Measurements from ENCODE around the gene GRK7. TPM values are rescaled to one million over a fixed set of nuclear protein-coding genes. Genes with fewer than 3 reads are reported as not detected.

GRK7 gene
- total and polyA plus RNA-seq, 2 of the 13 experiments (the other 11 are each of a cell fraction or from before 2014, with no cell fraction given), result not detected

DNA sequence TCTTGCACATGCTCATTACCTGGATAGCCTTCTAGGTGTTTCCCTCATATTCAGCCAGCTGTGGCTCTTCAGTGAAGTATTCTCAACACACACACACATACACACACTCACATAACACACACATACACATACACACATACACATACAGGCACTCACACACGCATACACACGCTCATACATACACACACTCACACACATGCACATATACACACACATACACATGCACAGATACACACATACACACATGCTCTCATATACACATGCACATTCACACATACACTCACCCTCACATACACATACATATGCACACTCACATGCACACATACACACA lies 41.2 kb downstream of the GRK7 start:
- no peaks in the 10 kb centered on the region for H3K36me3 ChIP-seq (replicated peaks in 1 of 2; ENCODE audit: control insufficient read depth in 1 of 2, insufficient read depth in 2 of 2, low read length in 2 of 2)
- no peaks in the 10 kb centered on the region for H3K27me3 ChIP-seq (ENCODE audit: control insufficient read depth in 1 of 2, insufficient read depth in 2 of 2, low read length in 2 of 2)
- peak; percentile 44 for FAIRE-seq
- H2AFZ ChIP-seq (ENCODE audit: low read length), result no peak overlapping the region
- ChIA-PET CTCF (ENCODE audit: low intra/inter-chr PET ratio, low total read pairs) (no interaction called here), POLR2A (no interaction called here)
- no peak overlapping the region for H3K27ac ChIP-seq (ENCODE audit: extremely low read length, insufficient read depth, low read length)
- WGBS (ENCODE audit: low lambda C conversion rate), result 0% methylated on average over 2 of the region's 2 CpGs
- in situ Hi-C loops (cut with HindIII; ENCODE audit: extremely low pct_ligation_motif_present, low pct_unique_long_range_greater_than_20kb), result no loop called here
- DNase-seq (ENCODE audit: low spot score), result no peak
- ATAC-seq, result no peak
- intact Hi-C loops (cut with micrococcal nuclease; ENCODE audit: unreplicated experiment), result no loop called here
- H3K4me1 ChIP-seq (ENCODE audit: insufficient read depth, low read length), result peaks cover 7% of the 10 kb centered on the region; the same call in 1 of the 2 replicates
- no peak overlapping the region for H3K9ac ChIP-seq (ENCODE audit: insufficient read depth, low read depth, low read length)
- no peaks in the 10 kb centered on the region for H3K9me3 ChIP-seq (ENCODE audit: low read length)
- no peak overlapping the region for H3K4me3 ChIP-seq (replicated peaks in 1 of 3; ENCODE audit: insufficient read depth in 1 of 3, low read depth in 2 of 3, low read length in 3 of 3)
- H4K20me1 ChIP-seq (ENCODE audit: insufficient read depth, low read length), result no peaks in the 10 kb centered on the region
- TF ChIP-seq, protein P1, sequence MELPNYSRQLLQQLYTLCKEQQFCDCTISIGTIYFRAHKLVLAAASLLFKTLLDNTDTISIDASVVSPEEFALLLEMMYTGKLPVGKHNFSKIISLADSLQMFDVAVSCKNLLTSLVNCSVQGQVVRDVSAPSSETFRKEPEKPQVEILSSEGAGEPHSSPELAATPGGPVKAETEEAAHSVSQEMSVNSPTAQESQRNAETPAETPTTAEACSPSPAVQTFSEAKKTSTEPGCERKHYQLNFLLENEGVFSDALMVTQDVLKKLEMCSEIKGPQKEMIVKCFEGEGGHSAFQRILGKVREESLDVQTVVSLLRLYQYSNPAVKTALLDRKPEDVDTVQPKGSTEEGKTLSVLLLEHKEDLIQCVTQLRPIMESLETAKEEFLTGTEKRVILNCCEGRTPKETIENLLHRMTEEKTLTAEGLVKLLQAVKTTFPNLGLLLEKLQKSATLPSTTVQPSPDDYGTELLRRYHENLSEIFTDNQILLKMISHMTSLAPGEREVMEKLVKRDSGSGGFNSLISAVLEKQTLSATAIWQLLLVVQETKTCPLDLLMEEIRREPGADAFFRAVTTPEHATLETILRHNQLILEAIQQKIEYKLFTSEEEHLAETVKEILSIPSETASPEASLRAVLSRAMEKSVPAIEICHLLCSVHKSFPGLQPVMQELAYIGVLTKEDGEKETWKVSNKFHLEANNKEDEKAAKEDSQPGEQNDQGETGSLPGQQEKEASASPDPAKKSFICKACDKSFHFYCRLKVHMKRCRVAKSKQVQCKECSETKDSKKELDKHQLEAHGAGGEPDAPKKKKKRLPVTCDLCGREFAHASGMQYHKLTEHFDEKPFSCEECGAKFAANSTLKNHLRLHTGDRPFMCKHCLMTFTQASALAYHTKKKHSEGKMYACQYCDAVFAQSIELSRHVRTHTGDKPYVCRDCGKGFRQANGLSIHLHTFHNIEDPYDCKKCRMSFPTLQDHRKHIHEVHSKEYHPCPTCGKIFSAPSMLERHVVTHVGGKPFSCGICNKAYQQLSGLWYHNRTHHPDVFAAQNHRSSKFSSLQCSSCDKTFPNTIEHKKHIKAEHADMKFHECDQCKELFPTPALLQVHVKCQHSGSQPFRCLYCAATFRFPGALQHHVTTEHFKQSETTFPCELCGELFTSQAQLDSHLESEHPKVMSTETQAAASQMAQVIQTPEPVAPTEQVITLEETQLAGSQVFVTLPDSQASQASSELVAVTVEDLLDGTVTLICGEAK (IDR thresholded peaks at IDR 0.05), result no peak
- TF ChIP-seq, protein P1 (CRISPR knock-in tag; IDR thresholded peaks at IDR 0.05), result no peak
- TF ChIP-seq PLRG1 (conservative IDR thresholded peaks at IDR 0.05) (peak; percentile 83; the same call in 1 of the 2 replicates), LCORL (IDR thresholded peaks at IDR 0.05) (0 out of 2 replicates have a peak, but pooled peaks have one; percentile 3), LCORL (CRISPR knock-in tag; IDR thresholded peaks at IDR 0.05) (no peak), FOXA1 (IDR thresholded peaks at IDR 0.05) (0 out of 2 replicates have a peak, but pooled peaks have one; percentile 16), FOXA1 (CRISPR knock-in tag; IDR thresholded peaks at IDR 0.05) (no peak), NFKB2 (CRISPR knock-in tag; IDR thresholded peaks at IDR 0.05; ENCODE audit: borderline replicate concordance) (no peak), ZFX (CRISPR knock-in tag; IDR thresholded peaks at IDR 0.05; ENCODE audit: low read depth) (0 out of 2 replicates have a peak, but pooled peaks have one; percentile 19)
- TF ChIP-seq, protein P2, sequence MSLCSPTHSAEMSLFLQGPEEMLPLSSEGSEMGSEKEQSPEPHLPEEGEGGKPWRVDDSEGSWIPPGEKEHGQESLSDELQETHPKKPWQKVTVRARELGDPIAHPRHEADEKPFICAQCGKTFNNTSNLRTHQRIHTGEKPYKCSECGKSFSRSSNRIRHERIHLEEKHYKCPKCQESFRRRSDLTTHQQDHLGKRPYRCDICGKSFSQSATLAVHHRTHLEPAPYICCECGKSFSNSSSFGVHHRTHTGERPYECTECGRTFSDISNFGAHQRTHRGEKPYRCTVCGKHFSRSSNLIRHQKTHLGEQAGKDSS (CRISPR knock-in tag; IDR thresholded peaks at IDR 0.05; ENCODE audit: borderline replicate concordance, low read depth), result no peak
- no peak overlapping the region for H3K4me2 ChIP-seq (ENCODE audit: low read depth, low read length)
- no peaks in the 10 kb centered on the region for H3K79me2 ChIP-seq (ENCODE audit: insufficient read depth, low read length)
- no TSS peak for BruUV-seq (replicated peaks)
